Left renal cortex interstitium (tissue), 4 donors: Measurements from ENCODE around the gene KLHL1. TPM values are rescaled to one million over a fixed set of nuclear protein-coding genes. Genes with fewer than 3 reads are reported as not detected.

Experiments used
- DNase-seq, 4 donors: peaks; one replicate each; pipeline ENCODE4 v3.0.0-alpha.2; 2013; ENCODE audit warnings: low read depth in 4 of 4, low spot score in 2 of 4, missing footprints in 1 of 4
- polyA plus RNA-seq, 4 donors: library from polyadenylated mRNA; unstranded; fragments of 120-200 nt; gene quantifications; one replicate each; pipeline ENCODE4 v1.2.1, GENCODE V29; 2013; ENCODE audit not compliant: insufficient read length in 4 of 4

The KLHL1 gene
- polyA plus RNA-seq, 4 donors = 0.70 to 1.1 (median 0.91) TPM

- DNase-seq = no peak
Observed at GRCh38 chr13:69706807-69707206, 401.4 kb downstream of the KLHL1 start.

DNA sequence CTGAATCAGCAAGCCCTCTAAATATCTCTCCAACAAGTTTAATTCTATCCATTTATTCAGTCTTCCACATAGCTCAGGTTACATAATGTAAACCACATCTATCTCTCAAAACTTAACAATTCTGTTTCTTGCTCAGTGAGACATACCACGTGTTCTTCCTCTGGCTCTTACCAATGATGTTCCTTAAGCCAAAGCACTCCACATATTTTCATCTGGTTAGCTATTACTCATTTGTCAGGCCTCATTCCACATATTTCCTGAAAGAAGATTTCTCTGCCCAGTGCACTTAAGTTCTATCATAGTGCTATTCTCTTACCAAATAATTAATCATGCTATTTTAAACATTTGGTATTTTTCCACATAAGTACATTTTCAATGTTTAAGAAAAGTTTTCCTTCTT, 403.9 kb downstream of the KLHL1 start:
- no peak for DNase-seq

DNA sequence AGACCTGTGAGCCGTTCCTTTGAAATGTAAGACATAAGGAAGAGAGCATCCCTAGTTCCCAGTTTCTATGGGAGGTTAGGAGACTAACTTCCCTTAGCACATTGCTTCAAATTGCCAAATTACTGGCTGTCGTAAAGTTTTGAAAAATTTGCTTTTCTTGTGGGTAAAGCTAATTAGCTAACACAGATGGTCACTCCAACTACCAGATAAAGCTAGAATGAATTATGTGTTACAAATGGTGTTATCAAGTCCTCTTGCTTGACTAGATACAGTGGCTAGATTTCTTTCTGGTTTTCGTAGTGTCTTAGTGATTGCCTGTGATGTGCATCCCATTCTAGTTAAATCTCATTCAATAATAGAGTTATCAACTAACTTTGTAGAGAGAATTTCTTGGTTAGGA, 417.3 kb downstream of the KLHL1 start:
- DNase-seq = no peak

- DNase-seq = no peak
Observed at GRCh38 chr13:69683921-69684686, 424.1 kb downstream of the KLHL1 start.

DNA sequence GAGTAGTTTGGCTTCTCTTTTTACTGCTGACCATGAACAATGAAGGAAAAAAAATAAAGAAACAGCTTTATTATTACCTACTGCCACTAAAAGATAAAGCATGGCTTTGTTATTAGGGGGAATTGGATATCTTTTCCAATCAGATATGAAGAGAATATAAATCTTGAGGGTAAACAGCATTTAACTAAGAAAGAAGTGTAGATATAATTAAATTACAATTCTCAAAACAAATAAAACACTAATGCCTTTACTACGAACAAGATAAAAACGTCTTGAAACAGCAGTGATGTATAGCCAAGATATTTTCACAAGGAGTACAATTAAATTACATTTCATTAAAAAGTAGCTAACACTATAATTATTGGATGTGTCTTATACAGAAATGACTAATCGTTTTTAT, 426.5 kb downstream of the KLHL1 start:
- DNase-seq = no peak

GRCh38 chr13:69677343-69677742, 430.9 kb downstream of the KLHL1 start:
- DNase-seq = no peak

DNA sequence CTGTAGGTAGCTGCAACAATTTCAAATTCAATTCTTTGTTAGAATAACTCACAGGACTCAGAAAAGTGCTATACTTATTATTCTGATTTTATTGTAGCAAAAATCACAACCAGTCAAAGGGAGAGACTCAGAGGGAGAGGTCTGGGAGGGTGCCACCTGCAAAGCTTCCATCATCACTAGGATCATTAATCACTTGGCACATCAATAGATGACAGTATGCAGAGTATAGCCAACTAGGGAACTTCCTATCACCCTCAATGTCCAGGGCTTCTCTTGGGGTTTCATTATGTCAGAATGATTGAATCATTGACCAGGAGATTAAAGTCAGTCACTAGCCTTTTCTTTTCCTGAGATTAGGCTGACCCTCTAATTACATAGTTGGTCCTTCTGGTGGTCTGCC, 432.0 kb downstream of the KLHL1 start:
- DNase-seq = no peak

- no peak for DNase-seq
Observed at GRCh38 chr13:69660155-69660554, 448.1 kb downstream of the KLHL1 start.

DNA sequence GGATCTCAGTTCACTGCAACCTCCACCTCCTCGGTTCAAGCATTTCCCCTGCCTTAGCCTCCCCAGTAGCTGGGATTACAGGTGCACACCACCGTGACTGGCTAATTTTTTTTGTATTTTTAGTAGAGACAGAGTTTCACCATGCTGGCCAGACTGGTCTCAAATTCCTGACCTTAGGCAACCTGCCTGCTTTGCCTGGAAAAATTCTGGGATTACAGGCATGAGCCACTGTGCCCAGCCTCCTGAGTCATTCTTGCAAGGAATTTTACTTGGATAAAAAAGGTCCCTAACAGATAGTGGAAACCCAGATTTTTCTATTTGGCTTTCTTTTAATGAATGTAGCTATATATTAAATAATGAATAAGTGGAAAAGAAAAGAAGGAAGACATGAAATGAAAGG, 450.6 kb downstream of the KLHL1 start:
- DNase-seq = no peak

DNA sequence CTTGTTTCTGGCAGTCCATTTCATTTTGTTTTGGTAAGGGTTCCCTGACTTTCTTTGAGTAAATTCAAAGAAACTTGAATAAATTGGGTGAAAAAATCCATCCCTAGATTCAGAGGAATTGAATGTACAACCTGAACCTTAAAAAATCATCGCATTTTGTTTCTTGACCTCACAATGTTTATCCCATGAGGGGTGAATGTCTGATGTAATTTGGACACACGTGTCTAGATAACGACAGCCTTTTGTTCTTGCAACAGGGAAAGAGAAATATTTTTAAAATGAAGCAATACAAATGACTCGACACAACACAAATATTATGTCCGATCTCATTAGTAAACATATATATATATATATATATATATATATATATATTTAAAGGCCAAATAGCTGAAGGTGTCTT, 453.9 kb downstream of the KLHL1 start:
- DNase-seq = no peak

Other genes starting within 250 kb of the KLHL1 start
- under 1 TPM; 0.18 to 0.66 (median 0.42) TPM for gene ATXN8OS, start 626 bp downstream of the KLHL1 start, polyA plus RNA-seq